HL-60 (cell line): ENCODE data around the gene PIWIL1.

Experiments used
- DNase-seq, 2 experiments: peaks; one replicate each; pipeline ENCODE4 v3.0.0-alpha.2; 2010 to 2020; ENCODE audit warnings: low read depth in 1 of 2, low spot score in 1 of 2
- H3K27ac ChIP-seq: fragments of 250-450 bp; sonication (Bioruptor Pico); replicated peaks from 2 replicates; pipeline ENCODE4 v1.5.1; 2020; ENCODE audit warnings: mild to moderate bottlenecking, moderate library complexity
- H3K27me3 ChIP-seq: fragments of 250-450 bp; sonication (Bioruptor Pico); 2 replicates; pipeline ENCODE4 v1.5.1; 2021; ENCODE audit warnings: mild to moderate bottlenecking, moderate library complexity; ENCODE audit not compliant: insufficient read depth, poor library complexity, severe bottlenecking
- H3K4me3 ChIP-seq: replicated peaks from 2 replicates; pipeline ENCODE4 v1.5.1; 2011; ENCODE audit warnings: mild to moderate bottlenecking, control low read depth, low read length; ENCODE audit not compliant: insufficient read depth
- CTCF ChIP-seq: IDR thresholded peaks from one replicate; pipeline ENCODE4 v1.5.1; 2011; ENCODE audit warnings: low read length, control low read depth, inconsistent platforms; ENCODE audit not compliant: insufficient read depth
- GABPA ChIP-seq: IDR thresholded peaks from 2 replicates; pipeline ENCODE4 v1.6.1; 2012; ENCODE audit warnings: low read depth
- POLR2AphosphoS5 ChIP-seq: IDR thresholded peaks from 2 replicates; pipeline ENCODE4 v1.6.1; 2012; ENCODE audit warnings: low read depth
- REST ChIP-seq: IDR thresholded peaks from 2 replicates; pipeline ENCODE4 v1.6.1; 2012; ENCODE audit warnings: low read depth; ENCODE audit not compliant: insufficient replicate concordance
- SPI1 ChIP-seq: IDR thresholded peaks from 2 replicates; pipeline ENCODE4 v1.6.1; 2012; ENCODE audit warnings: low read depth, mild to moderate bottlenecking, borderline replicate concordance

PIWIL1 gene

GRCh38 chr12:130331146-130331545 is 6.5 kb upstream of the PIWIL1 start:
- TF ChIP-seq CTCF, result no peak
- no peak for TF ChIP-seq SPI1
- TF ChIP-seq POLR2AphosphoS5, result no peak
- no peak for TF ChIP-seq REST
- no peak for TF ChIP-seq GABPA
- no peak for DNase-seq
- Histone ChIP-seq H3K4me3 (no peak overlapping the region), H3K27ac (no peak overlapping the region), H3K27me3 (no peaks in the 10 kb centered on the region)

- no peak for DNase-seq
- Histone ChIP-seq H3K4me3 (no peak overlapping the region), H3K27ac (no peak overlapping the region), H3K27me3 (no peaks in the 10 kb centered on the region)
- TF ChIP-seq CTCF, result no peak
- no peak for TF ChIP-seq SPI1
- no peak for TF ChIP-seq GABPA
- TF ChIP-seq POLR2AphosphoS5, result no peak
- TF ChIP-seq REST, result no peak
Measured at GRCh38 chr12:130333341-130333740, 4.3 kb upstream of the PIWIL1 start.

- no peak for DNase-seq
- no peaks in the 10 kb centered on the region for H3K27me3 ChIP-seq
- no peak overlapping the region for H3K4me3 ChIP-seq
- TF ChIP-seq REST (no peak), POLR2AphosphoS5 (no peak), SPI1 (no peak), GABPA (no peak)
- no peak overlapping the region for H3K27ac ChIP-seq
Measured at GRCh38 chr12:130334399-130334798, 3.3 kb upstream of the PIWIL1 start.
